HG03039 (cell line): ENCODE results near the gene ASB13.

ENCODE experiments used
- ATAC-seq: cut with Tn5 transposase; IDR thresholded peaks from one replicate; pipeline ENCODE4 v1.9.1; 2021; ENCODE audit warnings: mild to moderate bottlenecking, moderate library complexity; ENCODE audit not compliant: unreplicated experiment

ASB13 gene

GRCh38 chr10:5666008-5666840, at the start of gene ASB13:
ASB13 (minus strand) TSS chr10:5666595; CDS start chr10:5666551, 44 bp downstream.
- no peak for ATAC-seq

GRCh38 chr10:5711642-5712041, 45.2 kb upstream of the ASB13 start:
- no peak for ATAC-seq

- ATAC-seq = no peak
Observed at GRCh38 chr10:5710859-5711258, 44.5 kb upstream of the ASB13 start.

- no peak for ATAC-seq
Observed at GRCh38 chr10:5709865-5710264, 43.5 kb upstream of the ASB13 start.

- no peak for ATAC-seq
Observed at GRCh38 chr10:5708356-5708755, 42.0 kb upstream of the ASB13 start.

GRCh38 chr10:5698062-5698461, 31.7 kb upstream of the ASB13 start:
- no peak for ATAC-seq

GRCh38 chr10:5697342-5697741, 30.9 kb upstream of the ASB13 start:
- ATAC-seq = no peak

- no peak for ATAC-seq
Observed at GRCh38 chr10:5694573-5694972, 28.2 kb upstream of the ASB13 start.

- ATAC-seq = peak; percentile 69
Observed at GRCh38 chr10:5692461-5693358, 26.3 kb upstream of the ASB13 start.

- no peak for ATAC-seq
Observed at GRCh38 chr10:5691786-5692185, 25.4 kb upstream of the ASB13 start.

GRCh38 chr10:5688587-5688986, 22.2 kb upstream of the ASB13 start:
- no peak for ATAC-seq

GRCh38 chr10:5685764-5686240, 19.4 kb upstream of the ASB13 start:
- no peak for ATAC-seq

GRCh38 chr10:5684971-5685763, 18.8 kb upstream of the ASB13 start:
- ATAC-seq = peak; percentile 35

GRCh38 chr10:5684318-5684970, 18.0 kb upstream of the ASB13 start, which contains the start of gene TASOR2:
TASOR2 (plus strand) TSS chr10:5684838; CDS start chr10:5720643, 35,805 bp downstream.
- peak; percentile 70 for ATAC-seq

GRCh38 chr10:5683065-5683464, 16.7 kb upstream of the ASB13 start:
- ATAC-seq = no peak

- ATAC-seq = no peak
Observed at GRCh38 chr10:5681930-5682329, 15.5 kb upstream of the ASB13 start.

GRCh38 chr10:5679606-5680005, 13.2 kb upstream of the ASB13 start:
- no peak for ATAC-seq

- no peak for ATAC-seq
Observed at GRCh38 chr10:5679037-5679435, 12.6 kb upstream of the ASB13 start.

GRCh38 chr10:5678397-5679036, 12.1 kb upstream of the ASB13 start:
- no peak for ATAC-seq
